HG02938 (cell line): ENCODE results near the gene C2orf72.

Experiments
- ATAC-seq: cut with Tn5 transposase; IDR thresholded peaks from one replicate; pipeline ENCODE4 v1.9.1; 2021; ENCODE audit warnings: mild to moderate bottlenecking, moderate library complexity; ENCODE audit not compliant: unreplicated experiment

The C2orf72 gene

GRCh38 chr2:231041061-231041689, 3.9 kb downstream of the C2orf72 start:
- no peak for ATAC-seq

- ATAC-seq = no peak
Observed at GRCh38 chr2:231043796-231044195, 6.5 kb downstream of the C2orf72 start.

GRCh38 chr2:231046916-231047273, 9.6 kb downstream of the C2orf72 start:
- no peak for ATAC-seq

GRCh38 chr2:231047274-231047922, 10.1 kb downstream of the C2orf72 start:
- no peak for ATAC-seq

- ATAC-seq = no peak
Observed at GRCh38 chr2:231047923-231048915, 10.9 kb downstream of the C2orf72 start.

- ATAC-seq = no peak
Observed at GRCh38 chr2:231049286-231050017, 12.1 kb downstream of the C2orf72 start.

- ATAC-seq = no peak
Observed at GRCh38 chr2:231050018-231050901, 12.9 kb downstream of the C2orf72 start.

- no peak for ATAC-seq
Observed at GRCh38 chr2:231051116-231051515, 13.8 kb downstream of the C2orf72 start.

- ATAC-seq = peak; percentile 57
Observed at GRCh38 chr2:231052494-231053451, 15.4 kb downstream of the C2orf72 start.

- ATAC-seq = no peak
Observed at GRCh38 chr2:231053846-231054245, 16.5 kb downstream of the C2orf72 start.

GRCh38 chr2:231056453-231057416, 19.4 kb downstream of the C2orf72 start, which contains the start of gene PSMD1:
Gene PSMD1, plus strand, starts transcription at chr2:231056867. Its CDS starts 159 bp downstream, at chr2:231057026.
- ATAC-seq = peak; percentile 68

GRCh38 chr2:231057590-231057989, 20.3 kb downstream of the C2orf72 start:
- ATAC-seq = no peak

- no peak for ATAC-seq
Observed at GRCh38 chr2:231058761-231059550, 21.6 kb downstream of the C2orf72 start.

- ATAC-seq = no peak
Observed at GRCh38 chr2:231059756-231060155, 22.4 kb downstream of the C2orf72 start.

- no peak for ATAC-seq
Observed at GRCh38 chr2:231062776-231063175, 25.5 kb downstream of the C2orf72 start.

- ATAC-seq = no peak
Observed at GRCh38 chr2:231063347-231063746, 26.0 kb downstream of the C2orf72 start.

- ATAC-seq = no peak
Observed at GRCh38 chr2:231065966-231066365, 28.6 kb downstream of the C2orf72 start.
